Uterus (tissue), 4 donors: ENCODE measurements around the gene TOMM6. TPM values are rescaled to one million over a fixed set of nuclear protein-coding genes. Genes with fewer than 3 reads are reported as not detected.

ENCODE experiments used
- DNase-seq, 2 donors: peaks; one replicate each; pipeline ENCODE4 v3.0.0-alpha.2; 2019 to 2020
- H3K27ac ChIP-seq, 2 donors: fragments of 200-600 bp; sonication (generic); 1 replicate in 1 of 2; 2 replicates in 1 of 2; pipeline ENCODE4 v1.5.1; 2016 to 2018
- H3K27me3 ChIP-seq, 2 donors: fragments of 200-600 bp; sonication (generic); one replicate each; pipeline ENCODE4 v1.5.1; 2018 to 2019; ENCODE audit warnings: control low read depth in 1 of 2
- H3K36me3 ChIP-seq, 2 donors: fragments of 200-600 bp; sonication (generic); one replicate each; pipeline ENCODE4 v1.5.1; 2019; ENCODE audit warnings: control low read depth in 1 of 2
- H3K4me1 ChIP-seq, 2 donors: fragments of 200-600 bp; sonication (generic); one replicate each; pipeline ENCODE4 v1.5.1; 2018 to 2019; ENCODE audit warnings: control low read depth in 1 of 2
- H3K4me3 ChIP-seq, 2 donors: fragments of 200-600 bp; sonication (generic); 1 replicate in 1 of 2; 2 replicates in 1 of 2; pipeline ENCODE4 v1.5.1; 2018 to 2019; ENCODE audit warnings: mild to moderate bottlenecking in 1 of 2
- H3K9me3 ChIP-seq, 2 donors: fragments of 200-600 bp; sonication (generic); one replicate each; pipeline ENCODE4 v1.5.1; 2019; ENCODE audit warnings: control low read depth in 1 of 2
- POLR2A ChIP-seq, 2 donors: fragments of 450-650 bp; IDR thresholded peaks; one replicate each; pipeline ENCODE4 v1.6.1; 2016; ENCODE audit warnings: antibody characterized with exemption in 2 of 2, mild to moderate bottlenecking in 1 of 2, moderate library complexity in 1 of 2
- intact Hi-C: fragments of 100-400 bp; cut with DNase I; formaldehyde crosslinking; loops from one replicate; pipeline ENCODE4 v1.15.1; 2023; ENCODE audit warnings: low total_unique reads
- total RNA-seq, 4 donors: library from RNA; depleted of rRNA in 3 of 4; stranded (reverse); fragments of >200 nt in 3 of 4; gene quantifications; one replicate each; pipeline versions ENCODE4 v1.1.0 to v1.2.4, GENCODE V29; 2014 to 2023
- TF ChIP-seq, protein P1 (sequence below), 4 experiments: fragments of 200-600 bp in 2 of 4; fragments of 450-650 bp in 2 of 4; sonication (generic) in 2 of 4; IDR thresholded peaks; one replicate each; pipeline ENCODE4 v1.5.1; 2016 to 2019; ENCODE audit warnings: antibody characterized with exemption in 4 of 4, mild to moderate bottlenecking in 2 of 4, moderate library complexity in 1 of 4
- donor health status: DM: yes; HTN: yes; CAD: no.

The TOMM6 gene
- total RNA-seq, 4 donors from 2014 or later = 53.1 to 164 (median 96.0) TPM

GRCh38 chr6:41780551-41781365 lies 6.7 kb upstream of the TOMM6 start, which contains the start of gene PRICKLE4:
PRICKLE4 (plus strand) TSS chr6:41780782; CDS start chr6:41783474, 2,692 bp downstream.
- H3K9me3 ChIP-seq = no peaks in the 10 kb centered on the region
- H3K36me3 ChIP-seq = no peaks in the 10 kb centered on the region
- H3K4me1 ChIP-seq = peaks cover 0 to 16% of the 10 kb centered on the region in 2 donors
- peak within 1 kb of the TSS; percentile 90 to 91 for H3K27ac ChIP-seq
- intact Hi-C loops = loop anchor here (10.0 kb wide), 1 partner anchor 144 kb away; the partner anchor contains the start of genes BYSL and MED20
- TF ChIP-seq POLR2A (IDR thresholded peaks at IDR 0.05) = no peak
- TF ChIP-seq, protein P1, sequence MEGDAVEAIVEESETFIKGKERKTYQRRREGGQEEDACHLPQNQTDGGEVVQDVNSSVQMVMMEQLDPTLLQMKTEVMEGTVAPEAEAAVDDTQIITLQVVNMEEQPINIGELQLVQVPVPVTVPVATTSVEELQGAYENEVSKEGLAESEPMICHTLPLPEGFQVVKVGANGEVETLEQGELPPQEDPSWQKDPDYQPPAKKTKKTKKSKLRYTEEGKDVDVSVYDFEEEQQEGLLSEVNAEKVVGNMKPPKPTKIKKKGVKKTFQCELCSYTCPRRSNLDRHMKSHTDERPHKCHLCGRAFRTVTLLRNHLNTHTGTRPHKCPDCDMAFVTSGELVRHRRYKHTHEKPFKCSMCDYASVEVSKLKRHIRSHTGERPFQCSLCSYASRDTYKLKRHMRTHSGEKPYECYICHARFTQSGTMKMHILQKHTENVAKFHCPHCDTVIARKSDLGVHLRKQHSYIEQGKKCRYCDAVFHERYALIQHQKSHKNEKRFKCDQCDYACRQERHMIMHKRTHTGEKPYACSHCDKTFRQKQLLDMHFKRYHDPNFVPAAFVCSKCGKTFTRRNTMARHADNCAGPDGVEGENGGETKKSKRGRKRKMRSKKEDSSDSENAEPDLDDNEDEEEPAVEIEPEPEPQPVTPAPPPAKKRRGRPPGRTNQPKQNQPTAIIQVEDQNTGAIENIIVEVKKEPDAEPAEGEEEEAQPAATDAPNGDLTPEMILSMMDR (IDR thresholded peaks at IDR 0.05) = no peak
- H3K4me3 ChIP-seq = peak within 1 kb of the TSS; percentile 61 to 62
- no peaks in the 10 kb centered on the region for H3K27me3 ChIP-seq
- DNase-seq = peak; percentile 53 to 64

DNA sequence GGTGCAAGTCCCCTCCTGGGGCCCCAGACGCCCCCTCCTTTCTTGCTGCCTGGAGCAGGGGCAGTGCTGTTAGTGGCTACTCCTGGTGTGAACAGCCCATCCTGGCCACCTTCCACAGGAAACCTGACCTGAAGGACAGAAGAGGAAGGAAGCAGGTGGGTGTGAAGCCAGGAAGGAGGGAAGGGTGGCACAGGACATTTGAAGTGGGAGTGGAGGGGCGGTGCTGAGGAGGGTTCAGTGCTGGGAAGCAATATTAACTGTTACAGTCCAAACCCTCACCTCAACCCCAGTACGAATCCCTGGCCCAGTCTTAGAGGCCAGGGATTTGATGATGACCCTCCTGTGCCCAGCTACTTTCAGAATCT lies 6.1 kb upstream of the TOMM6 start:
- Histone ChIP-seq H3K36me3 (no peaks in the 10 kb centered on the region), H3K27ac (peak overlapping the region; percentile 90 to 91), H3K4me1 (peaks cover 0 to 20% of the 10 kb centered on the region in 2 donors), H3K4me3 (peak overlapping the region; percentile 61 to 62), H3K9me3 (no peaks in the 10 kb centered on the region), H3K27me3 (no peaks in the 10 kb centered on the region)
- peak in 1 of 2 donors; percentile 45 for DNase-seq
- intact Hi-C loops = loop anchor here (10.0 kb wide), 1 partner anchor 143 kb away; the partner anchor contains the start of genes BYSL and MED20
- TF ChIP-seq POLR2A (IDR thresholded peaks at IDR 0.05) = no peak
- TF ChIP-seq, protein P1 (IDR thresholded peaks at IDR 0.05) = no peak

- Histone ChIP-seq H3K4me3 (no peak overlapping the region), H3K27me3 (no peaks in the 10 kb centered on the region), H3K27ac (peak overlapping the region in 1 of 2 donors; percentile 15), H3K9me3 (no peaks in the 10 kb centered on the region), H3K4me1 (peaks cover 0 to 20% of the 10 kb centered on the region in 2 donors), H3K36me3 (no peaks in the 10 kb centered on the region)
- TF ChIP-seq, protein P1 (IDR thresholded peaks at IDR 0.05) = no peak
- no peak for TF ChIP-seq POLR2A (IDR thresholded peaks at IDR 0.05)
- DNase-seq = no peak
- intact Hi-C loops = loop anchor here (10.0 kb wide), 1 partner anchor 142 kb away; the partner anchor contains the start of genes BYSL and MED20
Observed at GRCh38 chr6:41783106-41783780, 4.3 kb upstream of the TOMM6 start.

DNA sequence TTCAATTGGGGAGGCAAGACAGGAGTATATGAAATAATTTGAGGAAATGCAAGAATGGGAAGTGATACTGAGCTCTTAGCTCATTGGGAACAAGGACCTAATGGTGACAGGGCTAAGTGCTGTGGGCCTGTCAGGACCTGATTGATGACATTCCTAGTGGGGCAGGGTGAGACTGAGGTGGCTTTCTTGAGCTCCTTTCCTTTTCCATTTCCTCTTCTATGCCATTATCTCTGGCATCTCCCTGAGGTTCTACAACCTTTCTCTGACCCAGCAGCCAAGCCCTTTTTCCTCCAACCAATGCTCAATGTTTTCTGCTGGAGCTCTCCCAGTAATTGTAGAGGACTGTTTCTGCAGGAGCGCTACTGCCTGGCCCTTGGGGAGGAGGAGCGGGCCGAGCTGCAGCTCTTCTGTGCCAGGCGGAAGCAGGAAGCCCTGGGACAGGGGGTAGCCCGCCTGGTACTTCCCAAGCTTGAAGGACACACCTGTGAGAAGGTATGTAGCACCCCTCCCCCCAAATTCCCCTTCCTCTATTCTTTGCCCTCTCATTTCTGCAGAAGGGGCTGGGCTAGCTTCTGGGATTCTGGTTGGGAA lies 2.8 kb upstream of the TOMM6 start:
- Histone ChIP-seq H3K27ac (peak overlapping the region in 1 of 2 donors; percentile 13), H3K36me3 (no peaks in the 10 kb centered on the region), H3K4me3 (no peak overlapping the region), H3K4me1 (peaks cover 0 to 16% of the 10 kb centered on the region in 2 donors), H3K27me3 (no peaks in the 10 kb centered on the region), H3K9me3 (no peaks in the 10 kb centered on the region)
- DNase-seq = no peak
- intact Hi-C loops = loop anchor here (5.0 to 10.0 kb wide), 2 partner anchors 140 to 263 kb away; partner anchors contain the start of genes BYSL and MED20
- no peak for TF ChIP-seq POLR2A (IDR thresholded peaks at IDR 0.05)
- TF ChIP-seq, protein P1 (IDR thresholded peaks at IDR 0.05) = no peak
